Gastroesophageal sphincter (tissue), 4 donors: ENCODE results near the gene CD160. TPM values are rescaled to one million over a fixed set of nuclear protein-coding genes. Genes with fewer than 3 reads are reported as not detected.

ENCODE experiments used
- ATAC-seq: fragments of 150-250 bp; one replicate; pipeline ENCODE4 v1.9.1; 2016; ENCODE audit warnings: mild to moderate bottlenecking, moderate library complexity
- H3K27ac ChIP-seq, 4 donors: fragments of 200-600 bp; sonication (generic) in 3 of 4; 1 replicate in 3 of 4; 2 replicates in 1 of 4; pipeline ENCODE4 v1.5.1; 2016 to 2019
- H3K27me3 ChIP-seq: fragments of 200-600 bp; sonication (generic); one replicate; pipeline ENCODE4 v1.5.1; 2019
- H3K36me3 ChIP-seq, 2 donors: fragments of 200-600 bp; sonication (generic); one replicate each; pipeline ENCODE4 v1.5.1; 2019; ENCODE audit warnings: control low read depth in 1 of 2
- H3K4me1 ChIP-seq, 3 donors: fragments of 200-600 bp; sonication (generic); 1 replicate in 2 of 3; 2 replicates in 1 of 3; pipeline ENCODE4 v1.5.1; 2016 to 2019; ENCODE audit warnings: control low read depth in 2 of 3
- H3K4me3 ChIP-seq, 2 donors: fragments of 200-600 bp; sonication (generic); one replicate each; pipeline ENCODE4 v1.5.1; 2019; ENCODE audit warnings: mild to moderate bottlenecking in 1 of 2, moderate library complexity in 1 of 2
- H3K9me3 ChIP-seq, 3 donors: fragments of 200-600 bp; sonication (generic); one replicate each; pipeline ENCODE4 v1.5.1; 2017 to 2019; ENCODE audit warnings: control low read depth in 2 of 3
- EP300 ChIP-seq: sonication (generic); formaldehyde crosslinking; IDR thresholded peaks from one replicate; pipeline ENCODE4 v1.6.1; 2017; ENCODE audit warnings: antibody characterized with exemption, mild to moderate bottlenecking
- POLR2A ChIP-seq, 2 donors: fragments of 450-650 bp; IDR thresholded peaks; one replicate each; pipeline ENCODE4 v1.6.1; 2017; ENCODE audit warnings: antibody characterized with exemption in 2 of 2, mild to moderate bottlenecking in 2 of 2, moderate library complexity in 1 of 2
- POLR2AphosphoS5 ChIP-seq: sonication (generic); formaldehyde crosslinking; IDR thresholded peaks from one replicate; pipeline ENCODE4 v1.6.1; 2017; ENCODE audit warnings: antibody characterized with exemption
- WGBS, 2 donors: methylation state at CpG; one replicate each; pipeline ENCODE4 v1.1.5; 2018; ENCODE audit warnings: low coverage in 1 of 2; 5-methylcytosine and 5-hydroxymethylcytosine counted together
- total RNA-seq, 4 donors: library from RNA; depleted of rRNA; stranded (reverse); fragments of >200 nt; gene quantifications; one replicate each; pipeline ENCODE4 v1.1.0, GENCODE V29; 2016
- TF ChIP-seq, protein P1 (sequence below), 4 experiments: fragments of 200-600 bp in 2 of 4; fragments of 450-650 bp in 2 of 4; sonication (generic) in 1 of 4; IDR thresholded peaks; one replicate each; pipeline ENCODE4 v1.5.1; 2017 to 2019; ENCODE audit warnings: antibody characterized with exemption in 4 of 4, mild to moderate bottlenecking in 2 of 4, moderate library complexity in 2 of 4

The CD160 gene
- total RNA-seq, 4 donors from 2014 or later: 0.23 to 1.0 TPM; not detected in 2

DNA sequence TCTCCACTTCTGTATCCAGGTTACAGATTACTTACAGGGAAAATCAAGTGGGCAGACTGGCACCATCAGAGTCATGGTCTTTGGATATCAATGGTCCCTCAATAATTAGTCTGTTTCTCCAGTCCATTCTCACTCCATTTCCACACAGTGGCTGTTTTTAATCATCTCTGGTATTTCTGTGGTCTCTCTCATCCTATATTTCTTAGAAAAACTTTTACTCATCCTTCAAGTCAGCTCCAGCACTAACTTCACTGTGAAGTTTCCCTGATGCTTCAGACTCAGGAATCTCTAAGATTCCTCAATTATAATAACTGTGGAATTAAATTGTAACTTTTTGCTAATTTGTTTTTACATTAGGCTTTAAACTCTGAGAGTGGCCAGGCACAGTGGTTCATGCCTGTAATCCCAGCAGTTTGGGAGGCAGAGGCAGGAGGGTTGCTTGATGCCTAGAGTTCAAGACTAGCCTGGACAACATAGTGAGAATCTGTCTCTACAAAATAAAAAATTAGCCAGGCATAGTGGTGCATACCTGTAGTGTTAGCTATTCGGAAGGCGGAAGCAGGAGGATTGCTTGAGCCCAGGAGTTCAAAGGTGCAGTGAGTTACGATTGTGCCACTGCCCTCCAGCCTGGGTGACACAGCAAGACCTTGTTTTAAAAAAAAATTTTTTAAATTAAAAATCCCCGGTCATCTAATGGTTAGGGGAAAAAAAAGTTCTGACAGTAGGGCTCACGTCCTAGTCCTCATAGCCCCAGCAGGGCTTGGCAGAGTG lies 10.6 kb downstream of the CD160 start:
- 87 to 91% methylated on average over 5 of the region's 5 CpGs for WGBS, 2 donors
- H3K27me3 ChIP-seq: no peaks in the 10 kb centered on the region
- H3K9me3 ChIP-seq: no peaks in the 10 kb centered on the region
- ATAC-seq: no peak
- no peak overlapping the region for H3K27ac ChIP-seq
- H3K36me3 ChIP-seq: no peaks in the 10 kb centered on the region
- H3K4me3 ChIP-seq: no peak overlapping the region
- no peaks in the 10 kb centered on the region for H3K4me1 ChIP-seq
- TF ChIP-seq, protein P1, sequence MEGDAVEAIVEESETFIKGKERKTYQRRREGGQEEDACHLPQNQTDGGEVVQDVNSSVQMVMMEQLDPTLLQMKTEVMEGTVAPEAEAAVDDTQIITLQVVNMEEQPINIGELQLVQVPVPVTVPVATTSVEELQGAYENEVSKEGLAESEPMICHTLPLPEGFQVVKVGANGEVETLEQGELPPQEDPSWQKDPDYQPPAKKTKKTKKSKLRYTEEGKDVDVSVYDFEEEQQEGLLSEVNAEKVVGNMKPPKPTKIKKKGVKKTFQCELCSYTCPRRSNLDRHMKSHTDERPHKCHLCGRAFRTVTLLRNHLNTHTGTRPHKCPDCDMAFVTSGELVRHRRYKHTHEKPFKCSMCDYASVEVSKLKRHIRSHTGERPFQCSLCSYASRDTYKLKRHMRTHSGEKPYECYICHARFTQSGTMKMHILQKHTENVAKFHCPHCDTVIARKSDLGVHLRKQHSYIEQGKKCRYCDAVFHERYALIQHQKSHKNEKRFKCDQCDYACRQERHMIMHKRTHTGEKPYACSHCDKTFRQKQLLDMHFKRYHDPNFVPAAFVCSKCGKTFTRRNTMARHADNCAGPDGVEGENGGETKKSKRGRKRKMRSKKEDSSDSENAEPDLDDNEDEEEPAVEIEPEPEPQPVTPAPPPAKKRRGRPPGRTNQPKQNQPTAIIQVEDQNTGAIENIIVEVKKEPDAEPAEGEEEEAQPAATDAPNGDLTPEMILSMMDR (IDR thresholded peaks at IDR 0.05): no peak
- TF ChIP-seq POLR2A (IDR thresholded peaks at IDR 0.05) (no peak), POLR2AphosphoS5 (no peak), EP300 (no peak)

DNA sequence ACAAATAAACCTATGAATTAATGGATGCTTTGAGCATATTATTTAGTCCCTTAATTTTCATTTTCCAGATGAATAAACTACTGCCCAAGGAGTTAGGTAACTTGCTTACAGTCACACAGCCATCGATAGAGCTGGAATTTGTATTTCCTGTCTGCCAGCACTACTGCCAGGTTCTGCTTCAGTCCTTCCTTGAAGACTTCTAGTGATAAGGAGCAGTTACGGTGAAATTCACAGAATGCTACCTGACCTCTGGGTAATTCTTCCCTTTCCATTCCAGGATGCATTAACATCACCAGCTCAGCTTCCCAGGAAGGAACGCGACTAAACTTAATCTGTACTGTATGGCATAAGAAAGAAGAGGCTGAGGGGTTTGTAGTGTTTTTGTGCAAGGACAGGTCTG lies 11.2 kb downstream of the CD160 start:
- Histone ChIP-seq H3K4me3 (no peak overlapping the region), H3K4me1 (no peaks in the 10 kb centered on the region), H3K27ac (no peak overlapping the region), H3K9me3 (no peaks in the 10 kb centered on the region), H3K27me3 (no peaks in the 10 kb centered on the region), H3K36me3 (no peaks in the 10 kb centered on the region)
- TF ChIP-seq POLR2AphosphoS5 (no peak), EP300 (no peak), POLR2A (IDR thresholded peaks at IDR 0.05) (no peak)
- TF ChIP-seq, protein P1 (IDR thresholded peaks at IDR 0.05): no peak
- 92 to 100% methylated on average over 2 to 4 of the region's 4 CpGs for WGBS, 2 donors
- no peak for ATAC-seq

DNA sequence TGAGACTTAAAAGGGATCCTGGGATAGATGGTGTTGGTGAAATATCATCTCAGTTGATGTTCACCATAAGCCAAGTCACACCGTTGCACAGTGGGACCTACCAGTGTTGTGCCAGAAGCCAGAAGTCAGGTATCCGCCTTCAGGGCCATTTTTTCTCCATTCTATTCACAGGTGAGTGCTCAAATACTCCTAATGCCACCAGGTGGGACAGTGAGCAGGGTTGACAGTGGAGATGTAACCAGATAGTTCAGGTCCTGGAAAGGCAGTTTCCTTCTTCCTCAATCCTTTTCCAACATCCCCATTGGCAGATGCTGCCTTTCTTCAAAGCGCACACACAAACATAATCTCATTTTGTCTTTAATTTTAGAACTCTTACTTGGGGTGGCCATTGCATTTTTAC lies 11.6 kb downstream of the CD160 start:
- TF ChIP-seq POLR2AphosphoS5 (no peak), EP300 (no peak), POLR2A (IDR thresholded peaks at IDR 0.05) (no peak)
- TF ChIP-seq, protein P1 (IDR thresholded peaks at IDR 0.05): no peak
- H3K4me3 ChIP-seq: no peak overlapping the region
- no peaks in the 10 kb centered on the region for H3K36me3 ChIP-seq
- no peak overlapping the region for H3K27ac ChIP-seq
- no peaks in the 10 kb centered on the region for H3K4me1 ChIP-seq
- no peaks in the 10 kb centered on the region for H3K27me3 ChIP-seq
- WGBS, 2 donors: 83 to 94% methylated on average over 1 to 3 of the region's 3 CpGs
- H3K9me3 ChIP-seq: no peaks in the 10 kb centered on the region
- no peak for ATAC-seq

DNA sequence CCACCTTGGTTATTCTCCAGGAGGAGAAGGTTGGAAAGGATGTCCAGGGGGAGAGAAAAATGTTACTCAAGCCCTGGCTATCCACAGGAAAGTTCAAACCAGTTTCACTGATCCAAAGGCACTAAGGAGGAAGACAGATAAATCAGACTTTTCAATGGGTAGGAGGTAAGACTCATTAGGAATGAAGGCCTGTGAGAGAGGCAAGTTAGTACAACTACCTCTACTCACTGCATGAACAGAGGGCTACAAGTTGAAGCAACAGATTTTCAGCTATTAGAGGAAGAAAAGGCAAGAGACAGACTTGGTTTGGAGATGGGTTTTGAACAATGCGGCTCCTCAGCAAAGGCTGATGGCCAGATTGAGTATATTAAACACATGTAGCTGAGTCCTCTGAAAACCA lies 16.9 kb downstream of the CD160 start:
- WGBS, 2 donors: 93 to 100% methylated on average over 1 of the region's 1 CpG
- Histone ChIP-seq H3K9me3 (no peaks in the 10 kb centered on the region), H3K4me3 (no peak overlapping the region), H3K27me3 (no peaks in the 10 kb centered on the region), H3K36me3 (peaks cover 0 to 21% of the 10 kb centered on the region in 2 donors), H3K27ac (no peak overlapping the region), H3K4me1 (no peaks in the 10 kb centered on the region)
- ATAC-seq: no peak
- no peak for TF ChIP-seq EP300
- TF ChIP-seq POLR2A (IDR thresholded peaks at IDR 0.05): no peak
- TF ChIP-seq, protein P1 (IDR thresholded peaks at IDR 0.05): no peak
- TF ChIP-seq POLR2AphosphoS5: no peak

DNA sequence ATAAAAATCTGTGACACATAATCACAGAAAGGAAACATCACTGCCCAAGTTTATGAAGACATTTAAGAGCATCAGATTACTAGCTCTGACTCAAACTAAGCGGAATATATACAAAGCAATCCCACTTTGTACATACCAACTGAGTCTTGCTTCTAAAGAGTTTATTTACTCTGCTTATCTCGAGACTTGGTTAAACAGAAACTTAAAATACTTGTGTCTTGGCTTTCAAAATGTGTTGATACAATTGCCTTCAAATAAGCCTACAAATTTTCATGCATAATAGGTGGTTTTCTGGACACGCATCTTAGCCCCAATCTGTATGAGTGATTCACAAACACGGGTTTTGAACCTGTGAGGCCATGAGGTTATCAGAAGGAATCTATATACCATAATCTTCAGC lies 21.0 kb downstream of the CD160 start:
- WGBS, 2 donors: 64 to 75% methylated on average over 4 of the region's 4 CpGs
- H3K36me3 ChIP-seq: peaks cover 0 to 61% of the 10 kb centered on the region in 2 donors
- no peak for ATAC-seq
- H3K27ac ChIP-seq: no peak overlapping the region
- no peaks in the 10 kb centered on the region for H3K27me3 ChIP-seq
- no peaks in the 10 kb centered on the region for H3K4me1 ChIP-seq
- no peaks in the 10 kb centered on the region for H3K9me3 ChIP-seq
- no peak for TF ChIP-seq EP300
- TF ChIP-seq POLR2A (IDR thresholded peaks at IDR 0.05): no peak
- TF ChIP-seq, protein P1 (IDR thresholded peaks at IDR 0.05): no peak
- TF ChIP-seq POLR2AphosphoS5: no peak
- no peak overlapping the region for H3K4me3 ChIP-seq
